GM18499 (cell line): ENCODE results near the gene ATF7IP.
A peak's percentile ranks its signal among the peaks of the same experiment; 100 is the strongest.
"Not testable (repeated sequence)": the region's sequence is repeated elsewhere in the genome, so short reads cannot be mapped to it uniquely, and the experiment has no call there.

Experiments used
- ATAC-seq: cut with Tn5 transposase; IDR thresholded peaks from one replicate; pipeline ENCODE4 v1.9.1; 2021; ENCODE audit warnings: moderate number of reproducible peaks; ENCODE audit not compliant: insufficient read depth, unreplicated experiment

ATF7IP gene

GRCh38 chr12:14365294-14366208 lies at the start of gene ATF7IP:
Gene ATF7IP, plus strand, starts transcription at chr12:14365682. Its CDS starts 58,234 bp downstream, at chr12:14423916.
- ATAC-seq, result no peak

GRCh38 chr12:14317362-14318146 lies 47.9 kb upstream of the ATF7IP start:
- ATAC-seq, result no peak

GRCh38 chr12:14319704-14320427 lies 45.6 kb upstream of the ATF7IP start:
- ATAC-seq, result not testable (repeated sequence)

- ATAC-seq, result no peak
Observed at GRCh38 chr12:14322403-14322802, 43.1 kb upstream of the ATF7IP start.

- ATAC-seq, result no peak
Observed at GRCh38 chr12:14325716-14326343, 39.7 kb upstream of the ATF7IP start.

- no peak for ATAC-seq
Observed at GRCh38 chr12:14326699-14327098, 38.8 kb upstream of the ATF7IP start.

GRCh38 chr12:14327711-14328110 lies 37.8 kb upstream of the ATF7IP start:
- no peak for ATAC-seq

GRCh38 chr12:14332482-14332881 lies 33.0 kb upstream of the ATF7IP start:
- ATAC-seq, result no peak

- ATAC-seq, result no peak
Observed at GRCh38 chr12:14340371-14340770, 25.1 kb upstream of the ATF7IP start.

- not testable (repeated sequence) for ATAC-seq
Observed at GRCh38 chr12:14351524-14351923, 14.0 kb upstream of the ATF7IP start.

GRCh38 chr12:14352066-14352465 lies 13.4 kb upstream of the ATF7IP start:
- not testable (repeated sequence) for ATAC-seq

- ATAC-seq, result not testable (repeated sequence)
Observed at GRCh38 chr12:14354665-14355064, 10.8 kb upstream of the ATF7IP start.

- no peak for ATAC-seq
Observed at GRCh38 chr12:14356147-14356546, 9.3 kb upstream of the ATF7IP start.

- no peak for ATAC-seq
Observed at GRCh38 chr12:14357486-14357885, 8.0 kb upstream of the ATF7IP start.

- ATAC-seq, result peak; percentile 27
Observed at GRCh38 chr12:14362352-14362751, 3.1 kb upstream of the ATF7IP start.

GRCh38 chr12:14364583-14365271 lies 755 bp upstream of the ATF7IP start:
- no peak for ATAC-seq

- no peak for ATAC-seq
Observed at GRCh38 chr12:14366209-14367039, 942 bp downstream of the ATF7IP start.

- peak; percentile 32 for ATAC-seq
Observed at GRCh38 chr12:14367040-14367661, 1.7 kb downstream of the ATF7IP start.
